OCI-LY1 (cell line): ENCODE results near the gene CRYGN.

ENCODE experiments used
- H2AFZ ChIP-seq: fragments of 200-600 bp; sonication (generic), shearing (Covaris generic); 2 replicates; pipeline ENCODE4 v1.6.0; 2014; ENCODE audit warnings: antibody characterized with exemption, mild to moderate bottlenecking, low read length
- H3F3A ChIP-seq: fragments of 200-600 bp; sonication (generic), shearing (Covaris generic); 2 replicates; pipeline ENCODE4 v1.6.0; 2014; ENCODE audit warnings: mild to moderate bottlenecking, antibody characterized with exemption, low read length, moderate library complexity; ENCODE audit not compliant: insufficient read depth
- H3K27ac ChIP-seq: fragments of 200-600 bp; sonication (generic); 2 replicates; pipeline ENCODE4 v1.5.1; 2014; ENCODE audit warnings: low read length, mixed run types, mild to moderate bottlenecking, low read depth; ENCODE audit not compliant: poor library complexity, severe bottlenecking
- H3K27me3 ChIP-seq: fragments of 200-600 bp; sonication (generic); 2 replicates; pipeline ENCODE4 v1.6.0; 2014; ENCODE audit warnings: antibody characterized with exemption, mild to moderate bottlenecking, low read length, moderate library complexity; ENCODE audit not compliant: insufficient read depth
- H3K36me3 ChIP-seq: fragments of 200-600 bp; sonication (generic); 2 replicates; pipeline ENCODE4 v1.6.1; 2014; ENCODE audit warnings: mild to moderate bottlenecking, antibody characterized with exemption, low read length, moderate library complexity, mixed read lengths; ENCODE audit not compliant: insufficient read depth
- H3K4me1 ChIP-seq: fragments of 200-600 bp; sonication (generic); 2 replicates; pipeline ENCODE4 v1.5.1; 2014; ENCODE audit warnings: mild to moderate bottlenecking, low read length, moderate library complexity; ENCODE audit not compliant: insufficient read depth, severe bottlenecking
- H3K4me2 ChIP-seq: fragments of 200-600 bp; sonication (generic), shearing (Covaris generic); 2 replicates; pipeline ENCODE4 v1.6.1; 2014; ENCODE audit warnings: low read length
- H3K4me3 ChIP-seq: fragments of 200-600 bp; sonication (generic); 2 replicates; pipeline ENCODE4 v1.5.1; 2014; ENCODE audit warnings: low read length, low read depth, mild to moderate bottlenecking, mixed read lengths; ENCODE audit not compliant: poor library complexity, severe bottlenecking
- H3K79me2 ChIP-seq: fragments of 200-600 bp; shearing (Covaris generic); 2 replicates; pipeline ENCODE4 v1.6.1; 2016; ENCODE audit warnings: mixed run types, low read length, mixed read lengths; ENCODE audit not compliant: insufficient read depth
- H3K9ac ChIP-seq: fragments of 200-600 bp; sonication (generic), shearing (Covaris generic); 2 replicates; pipeline ENCODE4 v1.6.1; 2014; ENCODE audit warnings: mild to moderate bottlenecking, low read length, mixed read lengths
- H3K9me2 ChIP-seq: fragments of 200-600 bp; sonication (generic), shearing (Covaris generic); 2 replicates; pipeline ENCODE4 v1.6.1; 2014; ENCODE audit warnings: low read depth, mild to moderate bottlenecking, low read length, mixed read lengths
- H3K9me3 ChIP-seq: fragments of 200-600 bp; shearing (Covaris generic); 2 replicates; pipeline ENCODE4 v1.6.1; 2014; ENCODE audit warnings: low read length, mixed read lengths
- H4K20me1 ChIP-seq: fragments of 200-600 bp; sonication (generic), shearing (Covaris generic); 2 replicates; pipeline ENCODE4 v1.6.0; 2016; ENCODE audit warnings: mild to moderate bottlenecking, low read length; ENCODE audit not compliant: insufficient read depth
- EZH2 ChIP-seq: fragments of 200-600 bp; sonication (generic), shearing (Covaris generic); IDR thresholded peaks from 2 replicates; pipeline ENCODE4 v1.8.0; 2017; ENCODE audit warnings: borderline replicate concordance, mixed run types, mild to moderate bottlenecking, antibody characterized with exemption, low read length, moderate library complexity, mixed read lengths
- TF ChIP-seq, protein P1 (sequence below): fragments of 200-600 bp; sonication (generic), shearing (Covaris generic); IDR thresholded peaks from 2 replicates; pipeline ENCODE4 v1.5.1; 2017; ENCODE audit warnings: mild to moderate bottlenecking, antibody characterized with exemption, low read length, moderate library complexity, mixed read lengths

The CRYGN gene

DNA sequence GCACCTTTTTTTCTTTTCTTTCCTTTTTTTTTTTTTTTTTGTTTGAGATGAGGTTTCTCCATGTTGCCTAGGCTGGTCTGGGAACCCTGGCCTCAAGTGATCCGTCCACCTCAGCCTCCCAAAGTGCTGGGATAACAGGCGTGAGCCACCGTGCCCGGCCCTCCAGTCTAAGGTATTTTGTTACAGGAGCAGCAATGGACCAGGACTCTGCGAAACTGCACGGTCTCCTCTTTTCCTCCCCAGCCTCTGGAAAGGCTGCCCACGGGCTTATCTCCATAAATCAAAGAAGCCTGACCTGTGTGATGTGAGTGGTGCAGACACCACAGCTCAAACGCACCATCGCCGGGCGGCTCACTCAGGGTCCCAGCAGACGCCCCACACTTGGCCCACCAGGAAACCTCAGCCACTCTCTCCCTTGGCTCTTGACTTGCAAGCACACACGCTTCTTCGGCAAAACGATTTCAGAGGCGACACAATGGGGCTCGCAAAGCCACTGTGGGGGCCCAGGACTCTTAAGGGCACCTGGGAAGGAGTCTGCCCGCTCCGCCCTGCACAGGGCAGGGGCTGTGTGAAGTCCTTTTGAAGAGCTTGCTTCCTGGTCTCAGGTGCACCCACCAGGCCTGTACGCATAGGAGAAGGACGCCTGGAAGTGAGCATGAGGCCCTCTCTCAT is 50.7 kb downstream of the CRYGN start:
- no peak overlapping the region for H3K4me2 ChIP-seq
- no peaks in the 10 kb centered on the region for H3K36me3 ChIP-seq
- no peak overlapping the region for H2AFZ ChIP-seq
- no peaks in the 10 kb centered on the region for H4K20me1 ChIP-seq
- no peaks in the 10 kb centered on the region for H3K9me2 ChIP-seq
- H3F3A ChIP-seq: no peaks in the 10 kb centered on the region
- H3K4me1 ChIP-seq: no peaks in the 10 kb centered on the region
- H3K79me2 ChIP-seq: no peaks in the 10 kb centered on the region
- no peaks in the 10 kb centered on the region for H3K9me3 ChIP-seq
- TF ChIP-seq, protein P1, sequence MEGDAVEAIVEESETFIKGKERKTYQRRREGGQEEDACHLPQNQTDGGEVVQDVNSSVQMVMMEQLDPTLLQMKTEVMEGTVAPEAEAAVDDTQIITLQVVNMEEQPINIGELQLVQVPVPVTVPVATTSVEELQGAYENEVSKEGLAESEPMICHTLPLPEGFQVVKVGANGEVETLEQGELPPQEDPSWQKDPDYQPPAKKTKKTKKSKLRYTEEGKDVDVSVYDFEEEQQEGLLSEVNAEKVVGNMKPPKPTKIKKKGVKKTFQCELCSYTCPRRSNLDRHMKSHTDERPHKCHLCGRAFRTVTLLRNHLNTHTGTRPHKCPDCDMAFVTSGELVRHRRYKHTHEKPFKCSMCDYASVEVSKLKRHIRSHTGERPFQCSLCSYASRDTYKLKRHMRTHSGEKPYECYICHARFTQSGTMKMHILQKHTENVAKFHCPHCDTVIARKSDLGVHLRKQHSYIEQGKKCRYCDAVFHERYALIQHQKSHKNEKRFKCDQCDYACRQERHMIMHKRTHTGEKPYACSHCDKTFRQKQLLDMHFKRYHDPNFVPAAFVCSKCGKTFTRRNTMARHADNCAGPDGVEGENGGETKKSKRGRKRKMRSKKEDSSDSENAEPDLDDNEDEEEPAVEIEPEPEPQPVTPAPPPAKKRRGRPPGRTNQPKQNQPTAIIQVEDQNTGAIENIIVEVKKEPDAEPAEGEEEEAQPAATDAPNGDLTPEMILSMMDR: no peak
- TF ChIP-seq EZH2: no peak
- H3K9ac ChIP-seq: no peak overlapping the region
- H3K27me3 ChIP-seq: peaks cover 19% of the 10 kb centered on the region
- no peak overlapping the region for H3K4me3 ChIP-seq
- H3K27ac ChIP-seq: no peak overlapping the region

DNA sequence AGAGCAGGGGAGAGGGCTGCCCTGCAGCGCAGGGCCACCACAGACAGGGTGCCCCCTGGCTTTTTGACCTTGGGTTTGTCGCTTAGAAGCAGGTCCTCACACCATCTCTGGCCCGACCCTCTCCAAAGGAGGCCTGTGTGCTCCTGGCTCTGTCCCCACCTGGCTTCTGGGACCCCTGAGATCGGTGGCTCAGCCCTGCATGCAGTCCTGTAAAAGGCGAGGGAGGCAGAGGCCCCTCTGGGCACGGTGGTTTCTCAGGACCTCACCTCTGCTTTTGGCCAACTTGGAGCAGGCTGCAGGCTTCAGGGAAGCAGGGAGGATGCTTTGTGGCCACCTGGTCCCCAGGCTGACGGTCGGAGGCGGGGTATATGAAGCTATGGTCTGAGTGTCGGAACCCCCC is 51.5 kb downstream of the CRYGN start:
- peaks cover 19% of the 10 kb centered on the region for H3K27me3 ChIP-seq
- no peak overlapping the region for H2AFZ ChIP-seq

DNA sequence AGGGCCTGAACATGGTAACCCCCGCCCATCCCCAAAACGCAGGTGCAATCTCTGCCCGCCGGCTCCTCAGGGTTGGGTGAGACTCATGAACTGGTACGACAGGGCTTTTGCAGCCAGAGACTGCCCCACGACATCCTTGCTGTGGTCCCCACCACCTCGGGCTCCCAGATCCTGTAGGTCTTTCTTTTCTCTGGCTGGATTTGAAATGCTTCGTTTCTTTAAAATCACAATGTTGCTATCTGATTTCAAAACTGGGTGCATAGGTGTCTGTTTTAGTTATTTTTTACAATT is 52.0 kb downstream of the CRYGN start:
- Histone ChIP-seq H3K4me2 (no peak overlapping the region), H4K20me1 (no peaks in the 10 kb centered on the region), H3K79me2 (no peaks in the 10 kb centered on the region), H3K27ac (no peak overlapping the region), H3K9me3 (no peaks in the 10 kb centered on the region), H3K4me3 (no peak overlapping the region), H3K9me2 (no peaks in the 10 kb centered on the region), H3K27me3 (peaks cover 19% of the 10 kb centered on the region), H2AFZ (no peak overlapping the region), H3F3A (no peaks in the 10 kb centered on the region), H3K9ac (no peak overlapping the region), H3K4me1 (no peaks in the 10 kb centered on the region), H3K36me3 (no peaks in the 10 kb centered on the region)
- TF ChIP-seq, protein P1: no peak
- no peak for TF ChIP-seq EZH2

More for the DNA sequence above, 51.5 kb downstream of the CRYGN start:
- no peak overlapping the region for H3K9ac ChIP-seq
- H3K9me3 ChIP-seq: no peaks in the 10 kb centered on the region
- H3K36me3 ChIP-seq: no peaks in the 10 kb centered on the region
- TF ChIP-seq, protein P1: no peak
- TF ChIP-seq EZH2: no peak
- H3K79me2 ChIP-seq: no peaks in the 10 kb centered on the region
- no peak overlapping the region for H3K27ac ChIP-seq
- H3K4me3 ChIP-seq: no peak overlapping the region
- H3K4me1 ChIP-seq: no peaks in the 10 kb centered on the region
- H3K9me2 ChIP-seq: no peaks in the 10 kb centered on the region
- no peaks in the 10 kb centered on the region for H3F3A ChIP-seq
- no peaks in the 10 kb centered on the region for H4K20me1 ChIP-seq
- no peak overlapping the region for H3K4me2 ChIP-seq
